ENCODE data around the gene CDH13. TPM values are rescaled to one million over a fixed set of nuclear protein-coding genes. Genes with fewer than 3 reads are reported as not detected.

The CDH13 gene
- total RNA-seq, 4 donors from 2014 or later = 2.0 to 6.6 (median 4.1) TPM; not detected in 1

DNA sequence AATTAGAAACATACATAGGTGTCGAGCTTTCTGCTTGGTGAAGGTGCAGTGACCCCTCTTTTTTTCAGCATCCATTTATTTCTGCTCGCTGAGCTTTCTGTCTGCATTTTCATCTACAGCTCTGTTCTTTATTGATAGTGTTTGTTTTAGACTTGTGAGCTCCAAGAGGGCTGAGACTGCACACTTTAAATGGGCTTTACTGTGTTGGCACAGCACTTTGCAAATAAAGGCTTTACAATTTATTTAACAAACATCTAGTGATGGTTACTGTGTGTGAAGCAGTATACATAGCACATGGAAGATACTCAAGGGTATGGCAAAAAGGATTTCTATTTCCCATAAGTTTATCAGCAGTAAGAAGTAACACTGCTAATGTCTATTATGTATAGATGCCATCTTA is 617.3 kb downstream of the CDH13 start:
- Histone ChIP-seq H3K4me3 (no peak overlapping the region), H3K9me3 (no peaks in the 10 kb centered on the region), H3K27ac (no peak overlapping the region), H3K36me3 (no peaks in the 10 kb centered on the region), H3K27me3 (no peaks in the 10 kb centered on the region), H3K4me1 (no peaks in the 10 kb centered on the region)
- TF ChIP-seq, protein P1, sequence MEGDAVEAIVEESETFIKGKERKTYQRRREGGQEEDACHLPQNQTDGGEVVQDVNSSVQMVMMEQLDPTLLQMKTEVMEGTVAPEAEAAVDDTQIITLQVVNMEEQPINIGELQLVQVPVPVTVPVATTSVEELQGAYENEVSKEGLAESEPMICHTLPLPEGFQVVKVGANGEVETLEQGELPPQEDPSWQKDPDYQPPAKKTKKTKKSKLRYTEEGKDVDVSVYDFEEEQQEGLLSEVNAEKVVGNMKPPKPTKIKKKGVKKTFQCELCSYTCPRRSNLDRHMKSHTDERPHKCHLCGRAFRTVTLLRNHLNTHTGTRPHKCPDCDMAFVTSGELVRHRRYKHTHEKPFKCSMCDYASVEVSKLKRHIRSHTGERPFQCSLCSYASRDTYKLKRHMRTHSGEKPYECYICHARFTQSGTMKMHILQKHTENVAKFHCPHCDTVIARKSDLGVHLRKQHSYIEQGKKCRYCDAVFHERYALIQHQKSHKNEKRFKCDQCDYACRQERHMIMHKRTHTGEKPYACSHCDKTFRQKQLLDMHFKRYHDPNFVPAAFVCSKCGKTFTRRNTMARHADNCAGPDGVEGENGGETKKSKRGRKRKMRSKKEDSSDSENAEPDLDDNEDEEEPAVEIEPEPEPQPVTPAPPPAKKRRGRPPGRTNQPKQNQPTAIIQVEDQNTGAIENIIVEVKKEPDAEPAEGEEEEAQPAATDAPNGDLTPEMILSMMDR (IDR thresholded peaks at IDR 0.05) = no peak
- TF ChIP-seq POLR2A (IDR thresholded peaks at IDR 0.05) = no peak
- DNase-seq = no peak

DNA sequence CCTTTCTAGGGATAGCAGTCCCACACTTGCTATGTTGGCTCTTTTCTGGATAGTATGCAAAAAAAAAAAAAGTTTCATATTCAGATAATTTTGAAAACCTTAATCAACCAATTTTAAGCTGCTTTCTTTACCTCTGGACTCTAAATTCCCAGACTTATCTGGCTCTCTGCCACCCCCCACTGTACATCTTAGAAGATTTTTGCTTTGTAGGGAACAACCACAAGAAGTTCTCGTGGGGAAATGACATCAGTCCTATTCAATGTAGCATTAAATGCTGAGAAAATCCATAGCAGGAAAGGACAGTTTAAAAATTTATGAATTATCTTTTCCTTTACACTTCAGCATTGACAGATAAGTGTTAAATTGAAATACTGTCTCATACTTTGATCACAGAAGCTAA is 618.3 kb downstream of the CDH13 start:
- DNase-seq = no peak
- no peak for TF ChIP-seq POLR2A (IDR thresholded peaks at IDR 0.05)
- H3K4me3 ChIP-seq = no peak overlapping the region
- H3K27me3 ChIP-seq = no peaks in the 10 kb centered on the region
- H3K36me3 ChIP-seq = no peaks in the 10 kb centered on the region
- H3K27ac ChIP-seq = no peak overlapping the region
- H3K9me3 ChIP-seq = no peaks in the 10 kb centered on the region
- H3K4me1 ChIP-seq = no peaks in the 10 kb centered on the region

DNA sequence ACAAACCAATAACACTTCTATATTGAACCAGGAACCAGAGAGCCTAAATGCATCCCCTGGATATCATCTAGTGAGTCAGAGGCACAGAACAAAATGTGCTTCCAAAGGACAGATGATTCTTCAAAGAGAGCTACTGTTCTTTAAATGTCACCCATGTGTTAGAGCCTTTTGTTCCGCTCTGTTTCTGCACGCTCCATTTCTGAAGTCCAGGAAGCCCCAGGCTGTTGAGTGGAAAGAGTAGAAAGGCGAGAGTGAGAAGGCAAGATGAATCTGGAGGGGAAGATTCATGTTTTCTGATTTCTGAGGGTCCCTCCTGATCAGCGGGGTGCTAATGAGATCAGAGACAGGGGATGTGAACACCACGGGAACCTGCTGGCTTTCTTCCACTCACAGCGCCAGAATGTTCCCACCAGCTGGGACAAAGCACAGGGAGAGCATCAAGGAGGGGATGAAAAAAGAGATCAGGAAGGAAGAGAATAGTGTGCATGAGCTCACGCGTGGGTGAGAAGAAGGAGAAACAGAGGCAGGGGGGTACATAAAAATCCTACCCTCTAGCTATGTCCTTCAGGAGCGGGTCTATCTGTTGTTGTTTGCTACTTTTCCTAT is 621.1 kb downstream of the CDH13 start:
- no peaks in the 10 kb centered on the region for H3K4me1 ChIP-seq
- no peak overlapping the region for H3K27ac ChIP-seq
- no peak overlapping the region for H3K4me3 ChIP-seq
- no peaks in the 10 kb centered on the region for H3K27me3 ChIP-seq
- H3K9me3 ChIP-seq = no peaks in the 10 kb centered on the region
- no peak for TF ChIP-seq POLR2A (IDR thresholded peaks at IDR 0.05)
- TF ChIP-seq, protein P1 (IDR thresholded peaks at IDR 0.05) = no peak
- DNase-seq = no peak
- H3K36me3 ChIP-seq = no peaks in the 10 kb centered on the region

DNA sequence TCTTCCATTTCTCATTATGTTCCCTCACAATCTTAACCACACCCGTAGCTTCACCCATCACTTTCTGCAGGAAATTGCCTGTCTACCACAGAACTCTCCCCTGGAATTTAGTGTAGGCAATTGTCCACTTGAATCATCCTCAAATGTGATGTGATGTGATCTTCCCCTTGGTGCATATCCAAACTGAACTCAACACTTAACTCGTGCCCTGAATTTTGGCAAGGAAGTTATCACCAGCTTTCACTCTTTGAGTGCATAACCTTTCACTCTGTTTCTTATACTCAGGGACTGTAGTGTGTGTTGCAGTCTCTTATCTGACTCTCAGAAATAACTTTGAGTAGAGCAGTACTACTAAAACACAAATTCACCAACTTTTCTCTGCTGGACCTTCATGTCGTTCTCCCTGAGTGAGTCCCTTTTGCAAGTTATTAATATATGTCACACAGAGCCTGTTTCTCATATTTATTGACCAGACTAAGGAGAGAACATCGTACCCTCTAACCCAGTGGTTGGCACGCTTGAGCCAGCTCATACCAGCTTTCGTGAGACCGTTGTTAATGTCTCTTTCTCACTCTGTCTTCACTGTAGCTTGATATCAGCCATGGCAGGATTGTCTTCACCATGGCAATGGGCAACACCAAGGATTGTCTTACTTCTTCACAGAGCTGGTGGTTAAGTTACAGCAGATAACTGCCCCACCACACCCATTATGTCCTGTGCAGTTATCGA is 622.1 kb downstream of the CDH13 start:
- Histone ChIP-seq H3K27ac (no peak overlapping the region), H3K4me1 (no peaks in the 10 kb centered on the region), H3K27me3 (no peaks in the 10 kb centered on the region), H3K4me3 (no peak overlapping the region), H3K36me3 (no peaks in the 10 kb centered on the region), H3K9me3 (no peaks in the 10 kb centered on the region)
- no peak for DNase-seq
- TF ChIP-seq, protein P1 (IDR thresholded peaks at IDR 0.05) = no peak
- TF ChIP-seq POLR2A (IDR thresholded peaks at IDR 0.05) = no peak

DNA sequence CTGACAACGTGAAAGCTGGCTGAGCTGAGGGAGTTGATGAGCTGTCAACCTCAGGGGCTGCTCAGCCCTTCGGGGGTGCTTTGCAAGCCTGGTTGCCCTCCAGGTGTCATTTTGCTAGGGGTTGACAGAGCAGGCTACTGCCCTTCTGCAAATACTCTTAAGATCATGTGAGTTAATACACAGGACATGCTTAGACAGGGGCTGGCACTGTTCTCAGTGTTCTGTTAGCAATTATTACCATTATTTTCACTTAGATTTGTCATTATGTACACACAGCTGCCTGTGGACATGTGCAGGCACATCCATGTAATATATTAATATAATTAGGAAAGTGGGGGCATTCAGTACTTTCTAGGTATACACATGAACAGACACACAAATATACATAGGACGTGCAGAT is 626.8 kb downstream of the CDH13 start:
- H3K4me3 ChIP-seq = no peak overlapping the region
- DNase-seq = no peak
- no peaks in the 10 kb centered on the region for H3K27me3 ChIP-seq
- TF ChIP-seq, protein P1 (IDR thresholded peaks at IDR 0.05) = no peak
- TF ChIP-seq POLR2A (IDR thresholded peaks at IDR 0.05) = no peak
- H3K4me1 ChIP-seq = no peaks in the 10 kb centered on the region
- H3K36me3 ChIP-seq = no peaks in the 10 kb centered on the region
- no peak overlapping the region for H3K27ac ChIP-seq
- H3K9me3 ChIP-seq = no peaks in the 10 kb centered on the region

DNA sequence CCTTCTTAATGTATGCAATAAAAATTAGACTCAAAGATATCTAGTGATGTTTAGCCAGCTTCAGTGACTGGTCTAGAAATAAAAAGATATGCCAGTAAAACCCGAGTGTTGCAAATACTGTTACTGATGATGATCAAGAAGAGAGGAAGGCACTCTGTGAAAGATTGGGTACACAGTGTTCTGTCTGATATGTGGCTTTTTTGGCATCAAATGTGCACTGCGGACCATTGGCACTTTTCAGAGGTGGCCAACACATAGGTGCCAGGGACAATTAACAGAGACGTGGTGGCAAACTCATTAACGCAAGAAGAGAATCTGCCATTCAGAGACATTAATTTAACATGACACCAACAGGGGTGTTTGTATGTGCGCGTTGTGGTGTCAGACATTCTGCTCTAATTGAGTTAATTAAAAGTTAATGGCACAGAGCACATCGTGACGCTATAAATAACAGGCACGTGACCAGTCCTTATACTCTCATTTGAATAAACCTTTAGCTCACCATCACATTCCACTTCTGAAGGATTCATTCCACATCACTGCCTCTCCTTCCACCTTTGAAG is 631.7 kb downstream of the CDH13 start:
- Histone ChIP-seq H3K9me3 (no peaks in the 10 kb centered on the region), H3K36me3 (no peaks in the 10 kb centered on the region), H3K27me3 (no peaks in the 10 kb centered on the region), H3K27ac (no peak overlapping the region), H3K4me3 (no peak overlapping the region), H3K4me1 (no peaks in the 10 kb centered on the region)
- no peak for TF ChIP-seq POLR2A (IDR thresholded peaks at IDR 0.05)
- TF ChIP-seq, protein P1 (IDR thresholded peaks at IDR 0.05) = no peak
- DNase-seq = no peak

Measured in Peyer's patch (tissue), 4 donors.